Ectodermal cell (in vitro differentiated cells): ENCODE measurements around the gene PRCD. TPM values are rescaled to one million over a fixed set of nuclear protein-coding genes. Genes with fewer than 3 reads are reported as not detected.

Experiments used
- H3K27ac ChIP-seq: 2 replicates; pipeline ENCODE4 v1.7.0; 2013; ENCODE audit warnings: mild to moderate bottlenecking, low read depth, low read length; ENCODE audit not compliant: insufficient read depth, poor library complexity, severe bottlenecking
- H3K27me3 ChIP-seq: 2 replicates; pipeline ENCODE4 v1.7.0; 2013; ENCODE audit warnings: mild to moderate bottlenecking, low read length; ENCODE audit not compliant: insufficient read depth, control insufficient read depth, poor library complexity, severe bottlenecking
- H3K36me3 ChIP-seq: one replicate; pipeline ENCODE4 v1.7.0; 2013; ENCODE audit warnings: low read length; ENCODE audit not compliant: control insufficient read depth, insufficient read depth
- H3K4me1 ChIP-seq: one replicate; pipeline ENCODE4 v1.7.0; 2013; ENCODE audit warnings: low read length; ENCODE audit not compliant: control insufficient read depth, insufficient read depth
- H3K4me3 ChIP-seq: 2 replicates; pipeline ENCODE4 v1.7.0; 2013; ENCODE audit warnings: low read depth, low read length, control low read depth; ENCODE audit not compliant: insufficient read depth
- H3K9me3 ChIP-seq: 2 replicates; pipeline ENCODE4 v1.7.0; 2013; ENCODE audit warnings: mild to moderate bottlenecking, low read length, moderate library complexity; ENCODE audit not compliant: control insufficient read depth
- WGBS, 2 experiments: methylation state at CpG; one replicate each; pipeline ENCODE4 v1.1.7; 2013; ENCODE audit warnings: missing lambda C conversion rate in 2 of 2; 5-methylcytosine and 5-hydroxymethylcytosine counted together
- polyA plus RNA-seq, 4 experiments: library from polyadenylated mRNA; stranded (reverse); fragments of 50-300 nt; gene quantifications; one replicate each; pipeline ENCODE4 v1.2.3, GENCODE V29; 2013

PRCD gene
- polyA plus RNA-seq (2013, experiment 1 of 4): not detected
- polyA plus RNA-seq (2013, experiment 2 of 4): 0.27 TPM
- polyA plus RNA-seq (2013, experiment 3 of 4): 0.85 TPM
- 0.57 TPM for polyA plus RNA-seq (2013, experiment 4 of 4)

GRCh38 chr17:76539631-76540271 is at the start of gene PRCD:
Gene PRCD (plus strand): TSS chr17:76540044. CDS start chr17:76540142, 98 bp downstream.
- H3K4me1 ChIP-seq: peaks cover 40% of the 10 kb centered on the region
- H3K9me3 ChIP-seq: no peaks in the 10 kb centered on the region
- no peaks in the 10 kb centered on the region for H3K36me3 ChIP-seq
- peak within 1 kb of the TSS; percentile 11 for H3K4me3 ChIP-seq
- 77 to 80% methylated on average over 22 of the region's 22 CpGs for WGBS, 2 experiments
- H3K27ac ChIP-seq: no peak within 1 kb of the TSS
- H3K27me3 ChIP-seq: peaks cover 59% of the 10 kb centered on the region

GRCh38 chr17:76490112-76490710 is 49.6 kb upstream of the PRCD start:
- peaks cover 16% of the 10 kb centered on the region for H3K4me1 ChIP-seq
- H3K9me3 ChIP-seq: no peaks in the 10 kb centered on the region
- 89 to 91% methylated on average over 10 of the region's 10 CpGs for WGBS, 2 experiments
- H3K27ac ChIP-seq: no peak overlapping the region
- H3K4me3 ChIP-seq: no peak overlapping the region
- H3K27me3 ChIP-seq: no peaks in the 10 kb centered on the region
- H3K36me3 ChIP-seq: no peaks in the 10 kb centered on the region

GRCh38 chr17:76491271-76492122 is 48.3 kb upstream of the PRCD start:
- Histone ChIP-seq H3K4me1 (peaks cover 16% of the 10 kb centered on the region), H3K4me3 (no peak overlapping the region), H3K27me3 (no peaks in the 10 kb centered on the region), H3K27ac (no peak overlapping the region), H3K36me3 (no peaks in the 10 kb centered on the region), H3K9me3 (no peaks in the 10 kb centered on the region)
- WGBS, 2 experiments: 93 to 94% methylated on average over 17 of the region's 17 CpGs

GRCh38 chr17:76492123-76492988 is 47.5 kb upstream of the PRCD start:
- Histone ChIP-seq H3K27me3 (no peaks in the 10 kb centered on the region), H3K9me3 (no peaks in the 10 kb centered on the region), H3K4me3 (no peak overlapping the region), H3K36me3 (no peaks in the 10 kb centered on the region), H3K4me1 (peaks cover 16% of the 10 kb centered on the region), H3K27ac (no peak overlapping the region)
- 72 to 75% methylated on average over 11 of the region's 11 CpGs for WGBS, 2 experiments

GRCh38 chr17:76492989-76493501 is 46.8 kb upstream of the PRCD start:
- H3K27me3 ChIP-seq: no peaks in the 10 kb centered on the region
- no peaks in the 10 kb centered on the region for H3K9me3 ChIP-seq
- H3K4me1 ChIP-seq: peaks cover 16% of the 10 kb centered on the region
- H3K27ac ChIP-seq: no peak overlapping the region
- 34 to 38% methylated on average over 15 of the region's 15 CpGs for WGBS, 2 experiments
- H3K4me3 ChIP-seq: no peak overlapping the region
- H3K36me3 ChIP-seq: no peaks in the 10 kb centered on the region

GRCh38 chr17:76493505-76494167 is 46.2 kb upstream of the PRCD start:
- Histone ChIP-seq H3K36me3 (no peaks in the 10 kb centered on the region), H3K27ac (no peak overlapping the region), H3K4me3 (no peak overlapping the region), H3K9me3 (no peaks in the 10 kb centered on the region), H3K27me3 (no peaks in the 10 kb centered on the region), H3K4me1 (peaks cover 22% of the 10 kb centered on the region)
- WGBS, 2 experiments: 87 to 88% methylated on average over 21 of the region's 21 CpGs

- Histone ChIP-seq H3K9me3 (no peaks in the 10 kb centered on the region), H3K27me3 (peaks cover 12% of the 10 kb centered on the region)
- 90 to 91% methylated on average over 16 of the region's 16 CpGs for WGBS, 2 experiments
These were observed 44.0 kb upstream of the PRCD start for GRCh38 chr17:76495663-76496400.

GRCh38 chr17:76496464-76496863 is 43.4 kb upstream of the PRCD start:
- H3K4me1 ChIP-seq: peaks cover 40% of the 10 kb centered on the region
- H3K36me3 ChIP-seq: no peaks in the 10 kb centered on the region
- H3K9me3 ChIP-seq: no peaks in the 10 kb centered on the region
- H3K27ac ChIP-seq: no peak overlapping the region
- WGBS, 2 experiments: 93 to 96% methylated on average over 6 of the region's 6 CpGs
- H3K4me3 ChIP-seq: no peak overlapping the region
- H3K27me3 ChIP-seq: peaks cover 16% of the 10 kb centered on the region

More at GRCh38 chr17:76495663-76496400, 44.0 kb upstream of the PRCD start:
- no peaks in the 10 kb centered on the region for H3K36me3 ChIP-seq
- H3K4me3 ChIP-seq: no peak overlapping the region
- H3K27ac ChIP-seq: no peak overlapping the region
- peaks cover 39% of the 10 kb centered on the region for H3K4me1 ChIP-seq

GRCh38 chr17:76497699-76497978 is 42.2 kb upstream of the PRCD start:
- H3K4me1 ChIP-seq: peaks cover 43% of the 10 kb centered on the region
- peaks cover 19% of the 10 kb centered on the region for H3K27me3 ChIP-seq
- H3K9me3 ChIP-seq: no peaks in the 10 kb centered on the region
- H3K36me3 ChIP-seq: no peaks in the 10 kb centered on the region
- no peak overlapping the region for H3K4me3 ChIP-seq
- H3K27ac ChIP-seq: no peak overlapping the region
- WGBS, 2 experiments: 88 to 92% methylated on average over 2 of the region's 2 CpGs
